COLO668 (cell line): ENCODE measurements around the gene PIM1.

Source experiments
- DNase-seq: peaks from one replicate; lab custom pipeline; 2025; ENCODE audit not compliant: unreplicated experiment; lab: John Stamatoyannopoulos, UW

PIM1 gene

GRCh38 chr6:37218511-37218910 is 48.6 kb downstream of the PIM1 start:
- no peak for DNase-seq

- DNase-seq: no peak
Measured at GRCh38 chr6:37221585-37222124, 51.7 kb downstream of the PIM1 start.

- peak; percentile 93 for DNase-seq
Measured at GRCh38 chr6:37222125-37222967, 52.4 kb downstream of the PIM1 start.

GRCh38 chr6:37222992-37223391 is 53.0 kb downstream of the PIM1 start:
- DNase-seq: no peak
